ENCODE measurements around the gene AFMID.

AFMID gene

GRCh38 chr17:78235885-78236284 is 48.7 kb downstream of the AFMID start:
- no peak overlapping the region for H3K4me3 ChIP-seq (ENCODE audit: low read length)
- TF ChIP-seq CTCF (IDR thresholded peaks at IDR 0.05; ENCODE audit: insufficient read depth, low read depth, low read length, missing control alignments), result no peak
- no peak for DNase-seq (ENCODE audit: low read depth)

- no peak overlapping the region for H3K4me3 ChIP-seq (ENCODE audit: low read length)
- no peak for DNase-seq (ENCODE audit: low read depth)
- TF ChIP-seq CTCF (IDR thresholded peaks at IDR 0.05; ENCODE audit: insufficient read depth, low read depth, low read length, missing control alignments), result no peak
Observed at GRCh38 chr17:78236362-78237127, 49.4 kb downstream of the AFMID start.

- H3K4me3 ChIP-seq (ENCODE audit: low read length), result no peak overlapping the region
- no peak for TF ChIP-seq CTCF (IDR thresholded peaks at IDR 0.05; ENCODE audit: insufficient read depth, low read depth, low read length, missing control alignments)
- no peak for DNase-seq (ENCODE audit: low read depth)
Observed at GRCh38 chr17:78237401-78238012, 50.3 kb downstream of the AFMID start.

GRCh38 chr17:78238823-78239488 is 51.8 kb downstream of the AFMID start:
- DNase-seq (ENCODE audit: low read depth), result no peak
- no peak for TF ChIP-seq CTCF (IDR thresholded peaks at IDR 0.05; ENCODE audit: insufficient read depth, low read depth, low read length, missing control alignments)

GRCh38 chr17:78239489-78239931 is 52.3 kb downstream of the AFMID start:
- no peak for DNase-seq (ENCODE audit: low read depth)
- no peak for TF ChIP-seq CTCF (IDR thresholded peaks at IDR 0.05; ENCODE audit: insufficient read depth, low read depth, low read length, missing control alignments)

More at GRCh38 chr17:78238823-78239488, 51.8 kb downstream of the AFMID start:
- H3K4me3 ChIP-seq (ENCODE audit: low read length), result no peak overlapping the region

GRCh38 chr17:78240012-78240655 is 53.0 kb downstream of the AFMID start:
- DNase-seq (ENCODE audit: low read depth), result no peak
- no peak overlapping the region for H3K4me3 ChIP-seq (ENCODE audit: low read length)
- TF ChIP-seq CTCF (IDR thresholded peaks at IDR 0.05; ENCODE audit: insufficient read depth, low read depth, low read length, missing control alignments), result no peak

More at GRCh38 chr17:78239489-78239931, 52.3 kb downstream of the AFMID start:
- no peak overlapping the region for H3K4me3 ChIP-seq (ENCODE audit: low read length)
